Testis (tissue), 2 donors: ENCODE data around the gene MCHR2.

Experiments used
- CTCF ChIP-seq, 3 experiments: fragments of 450-650 bp in 2 of 3; fragments of 200-600 bp in 1 of 3; sonication (generic) in 1 of 3; IDR thresholded peaks; one replicate each; pipeline ENCODE4 v1.5.1; 2016 to 2019; ENCODE audit warnings: antibody characterized with exemption in 3 of 3, mild to moderate bottlenecking in 2 of 3, moderate library complexity in 1 of 3
- POLR2A ChIP-seq: fragments of 450-650 bp; IDR thresholded peaks from one replicate; pipeline ENCODE4 v1.6.1; 2017; ENCODE audit warnings: antibody characterized with exemption, mild to moderate bottlenecking, moderate library complexity

GRCh38 chr6:99873084-99873483 lies 120.9 kb downstream of the MCHR2 start:
- TF ChIP-seq POLR2A: no peak
- TF ChIP-seq CTCF (IDR thresholded peaks at IDR 0.05): no peak
